ENCODE measurements around the gene TASP1. TPM values are rescaled to one million over a fixed set of nuclear protein-coding genes. Genes with fewer than 3 reads are reported as not detected.
"Not testable (repeated sequence)": the region's sequence is repeated elsewhere in the genome, so short reads cannot be mapped to it uniquely, and the experiment has no call there.

The TASP1 gene
- total RNA-seq, 1 donor from 2014 or later, result 4.6 TPM

DNA sequence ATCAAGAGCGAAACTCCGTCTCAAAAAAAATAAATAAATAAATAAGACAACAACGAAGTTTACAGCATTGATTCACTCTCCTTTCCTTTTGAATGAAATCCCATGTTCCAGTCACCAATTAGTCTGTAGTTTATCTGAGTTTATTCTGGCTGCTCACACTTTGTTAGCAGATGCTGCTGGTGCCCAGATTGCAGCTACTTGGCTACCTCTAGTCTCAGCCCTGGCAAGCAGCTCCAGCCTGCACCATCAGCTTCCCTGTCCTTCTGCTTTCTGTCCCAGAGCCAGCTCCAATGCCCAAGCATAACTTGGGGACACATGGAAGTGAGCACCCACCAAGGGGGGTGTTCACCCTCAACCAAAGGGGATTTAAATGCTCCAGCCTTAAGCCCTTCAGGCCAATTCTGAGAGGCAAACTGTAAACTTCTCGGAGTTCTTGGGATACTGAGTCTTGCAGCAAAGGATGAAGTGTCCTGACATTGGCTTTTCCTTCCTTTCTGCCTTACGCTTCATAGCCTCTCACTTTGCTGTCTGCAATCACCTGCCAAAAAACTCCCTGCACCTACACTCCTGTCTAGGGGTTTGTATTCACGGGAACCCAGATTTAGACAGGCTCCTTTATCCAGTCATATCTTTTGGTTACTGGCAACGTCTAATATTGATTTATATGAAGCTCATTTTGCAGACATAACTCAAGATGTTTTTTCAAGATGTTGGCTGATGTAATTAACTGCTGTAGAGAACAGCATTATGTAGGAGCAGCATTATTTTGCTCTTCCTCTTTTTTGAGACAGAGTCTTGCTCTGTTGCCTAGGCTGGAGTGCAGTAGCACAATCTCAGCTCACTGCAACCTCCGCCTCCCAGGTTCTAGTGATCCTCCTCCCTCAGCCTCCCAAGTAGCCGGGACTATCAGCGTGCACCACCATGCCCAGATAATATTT, 9.8 kb upstream of the TASP1 start:
- no peak for DNase-seq (ENCODE audit: extremely low read depth, low read depth, low spot score)

DNA sequence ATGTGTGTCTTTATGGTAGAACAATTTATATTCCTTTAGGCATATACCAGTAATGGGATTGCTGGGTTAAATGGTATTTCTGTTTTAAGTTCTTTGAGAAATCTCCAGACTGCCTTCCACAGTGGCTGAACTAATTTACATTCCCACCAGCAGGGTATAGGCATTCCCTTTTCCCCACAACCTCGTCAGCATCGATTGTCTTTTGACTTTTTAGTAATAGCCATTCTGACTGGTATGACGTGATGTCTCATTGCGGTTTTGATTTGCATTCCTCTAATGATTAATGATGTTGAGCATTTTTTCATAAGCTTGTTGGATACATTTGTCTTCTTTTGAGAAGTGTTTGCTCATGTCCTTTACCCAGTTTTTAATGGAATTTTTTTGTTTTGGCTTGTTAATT, 5.3 kb upstream of the TASP1 start:
- no peak for DNase-seq (ENCODE audit: extremely low read depth, low read depth, low spot score)

- DNase-seq (ENCODE audit: extremely low read depth, low read depth, low spot score), result no peak
Measured at GRCh38 chr20:13639150-13639497, 392 bp upstream of the TASP1 start.

GRCh38 chr20:13638162-13638495, 603 bp downstream of the TASP1 start:
- DNase-seq (ENCODE audit: extremely low read depth, low read depth, low spot score), result no peak

DNA sequence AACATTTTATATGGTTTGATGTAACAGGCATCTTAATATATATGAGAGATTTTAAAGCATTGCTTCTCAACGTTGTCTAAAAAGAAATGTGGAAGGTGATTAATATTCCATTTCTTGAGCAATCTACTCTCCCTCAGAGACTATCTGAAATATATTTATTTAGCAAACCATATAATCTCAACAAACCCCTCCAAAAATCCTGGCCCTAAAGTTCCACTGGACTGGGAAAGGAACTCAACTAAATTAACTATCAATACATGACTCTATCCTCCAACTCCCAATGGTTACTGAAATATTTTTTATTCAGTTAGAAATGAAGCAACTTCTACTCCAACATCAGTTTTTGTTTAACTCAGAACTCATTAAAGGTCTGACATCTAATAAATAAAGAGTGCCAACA, 6.3 kb downstream of the TASP1 start:
- no peak for DNase-seq (ENCODE audit: extremely low read depth, low read depth, low spot score)

- not testable (repeated sequence) for DNase-seq (ENCODE audit: extremely low read depth, low read depth, low spot score)
Measured at GRCh38 chr20:13627525-13627924, 11.2 kb downstream of the TASP1 start.

- DNase-seq (ENCODE audit: extremely low read depth, low read depth, low spot score), result no peak
Measured at GRCh38 chr20:13626724-13627123, 12.0 kb downstream of the TASP1 start.

- no peak for DNase-seq (ENCODE audit: extremely low read depth, low read depth, low spot score)
Measured at GRCh38 chr20:13625304-13625979, 13.3 kb downstream of the TASP1 start.

- not testable (repeated sequence) for DNase-seq (ENCODE audit: extremely low read depth, low read depth, low spot score)
Measured at GRCh38 chr20:13619415-13619814, 19.3 kb downstream of the TASP1 start.

- not testable (repeated sequence) for DNase-seq (ENCODE audit: extremely low read depth, low read depth, low spot score)
Measured at GRCh38 chr20:13618456-13618855, 20.3 kb downstream of the TASP1 start.

GRCh38 chr20:13617585-13617984, 21.1 kb downstream of the TASP1 start:
- DNase-seq (ENCODE audit: extremely low read depth, low read depth, low spot score), result not testable (repeated sequence)

DNA sequence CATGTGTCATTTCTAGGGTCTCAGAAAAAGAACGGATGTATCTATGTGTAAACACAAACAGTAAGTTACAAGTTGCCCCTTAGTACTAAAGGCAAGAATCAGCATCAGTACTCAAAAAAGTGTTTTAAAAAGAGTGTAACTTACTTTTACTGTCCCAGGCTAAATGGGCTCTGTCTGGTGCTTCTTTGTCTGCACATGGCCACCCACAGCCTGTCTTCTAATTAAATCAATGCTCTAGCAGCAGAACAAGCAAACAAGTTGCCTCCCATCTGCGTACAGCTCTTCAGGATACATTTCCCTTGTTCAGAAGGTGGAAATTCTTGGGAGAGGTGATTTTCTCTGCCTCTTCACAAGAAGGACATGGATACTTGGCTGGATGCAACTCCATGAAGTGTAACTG, 22.0 kb downstream of the TASP1 start:
- DNase-seq (ENCODE audit: extremely low read depth, low read depth, low spot score), result not testable (repeated sequence)

DNA sequence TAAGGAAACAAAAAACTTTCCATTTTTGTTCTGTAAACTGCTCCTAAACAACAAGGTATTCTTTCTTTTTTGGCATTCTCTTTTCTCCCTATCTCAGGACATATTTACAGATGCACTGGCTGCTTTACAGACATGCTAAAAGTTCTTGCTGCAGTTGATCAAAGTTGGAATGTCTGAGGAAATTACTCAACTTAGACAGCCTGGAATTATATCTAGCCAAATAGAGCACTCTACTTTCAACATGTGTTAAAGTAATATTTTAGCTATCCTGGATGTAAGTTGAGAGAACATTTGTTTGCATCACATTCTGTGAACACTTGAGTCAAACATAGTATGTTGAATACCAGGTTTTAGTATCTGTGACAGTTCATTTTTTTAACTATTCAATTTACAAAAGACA, 24.8 kb downstream of the TASP1 start:
- no peak for DNase-seq (ENCODE audit: extremely low read depth, low read depth, low spot score)

- DNase-seq (ENCODE audit: extremely low read depth, low read depth, low spot score), result no peak
Measured at GRCh38 chr20:13611611-13612125, 27.1 kb downstream of the TASP1 start.

- no peak for DNase-seq (ENCODE audit: extremely low read depth, low read depth, low spot score)
Measured at GRCh38 chr20:13610184-13610583, 28.5 kb downstream of the TASP1 start.

- no peak for DNase-seq (ENCODE audit: extremely low read depth, low read depth, low spot score)
Measured at GRCh38 chr20:13608066-13608465, 30.7 kb downstream of the TASP1 start.

GRCh38 chr20:13593423-13593822, 45.3 kb downstream of the TASP1 start:
- DNase-seq (ENCODE audit: extremely low read depth, low read depth, low spot score), result not testable (repeated sequence)

GRCh38 chr20:13588049-13588448, 50.7 kb downstream of the TASP1 start:
- DNase-seq (ENCODE audit: extremely low read depth, low read depth, low spot score), result no peak

GRCh38 chr20:13587370-13587769, 51.4 kb downstream of the TASP1 start:
- DNase-seq (ENCODE audit: extremely low read depth, low read depth, low spot score), result no peak

- DNase-seq (ENCODE audit: extremely low read depth, low read depth, low spot score), result no peak
Measured at GRCh38 chr20:13586133-13586532, 52.6 kb downstream of the TASP1 start.

- DNase-seq (ENCODE audit: extremely low read depth, low read depth, low spot score), result no peak
Measured at GRCh38 chr20:13581451-13581850, 57.3 kb downstream of the TASP1 start.

DNA sequence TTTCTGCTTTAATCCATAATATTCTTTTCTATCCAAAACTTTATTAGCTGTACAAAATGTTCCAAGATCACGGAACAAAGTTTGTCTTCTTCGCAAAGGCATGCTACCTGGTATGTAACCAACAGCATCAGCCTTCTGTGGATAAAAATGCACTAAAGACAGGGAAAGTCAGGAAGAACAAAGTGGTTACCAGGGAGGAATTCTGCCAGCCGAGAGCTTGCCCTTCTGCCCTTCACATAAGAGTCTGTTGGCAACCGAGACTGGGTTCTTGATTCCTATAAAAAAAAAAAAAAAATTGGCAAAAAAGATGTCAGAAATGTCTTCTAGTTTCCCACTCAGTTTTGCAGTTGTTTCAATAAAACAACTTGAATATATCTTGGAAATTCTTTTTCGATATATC, 58.0 kb downstream of the TASP1 start:
- DNase-seq (ENCODE audit: extremely low read depth, low read depth, low spot score), result no peak
